Vagina (tissue), 2 donors: ENCODE data around the gene CYTH4.

Experiments used
- CTCF ChIP-seq, 3 experiments: fragments of 450-650 bp in 2 of 3; fragments of 200-600 bp in 1 of 3; sonication (generic) in 1 of 3; IDR thresholded peaks; one replicate each; pipeline ENCODE4 v1.5.1; 2017 to 2019; ENCODE audit warnings: antibody characterized with exemption in 3 of 3, mild to moderate bottlenecking in 2 of 3, moderate library complexity in 2 of 3
- POLR2A ChIP-seq, 2 donors: fragments of 450-650 bp; IDR thresholded peaks; one replicate each; pipeline ENCODE4 v1.6.1; 2017; ENCODE audit warnings: antibody characterized with exemption in 2 of 2, mild to moderate bottlenecking in 2 of 2, moderate library complexity in 2 of 2
- POLR2AphosphoS5 ChIP-seq, 2 donors: sonication (generic); formaldehyde crosslinking; IDR thresholded peaks; one replicate each; pipeline ENCODE4 v1.9.0; 2017; ENCODE audit warnings: antibody characterized with exemption in 2 of 2, mild to moderate bottlenecking in 2 of 2, low read depth in 1 of 2; ENCODE audit not compliant: insufficient read depth in 1 of 2

- no peak for TF ChIP-seq POLR2AphosphoS5 (IDR thresholded peaks at IDR 0.05; ENCODE audit: insufficient read depth in 1 of 2, low read depth in 1 of 2)
- no peak for TF ChIP-seq CTCF (IDR thresholded peaks at IDR 0.05)
- no peak for TF ChIP-seq POLR2A (IDR thresholded peaks at IDR 0.05)
Observed at GRCh38 chr22:37266581-37267134, 15.7 kb upstream of the CYTH4 start.
